DMS53 treated with DMSO at 0.1 percent for 48 hours (cell line): Measurements from ENCODE around the gene GAB2.
A peak's percentile ranks its signal among the peaks of the same experiment; 100 is the strongest.
"Not testable (repeated sequence)": the region's sequence is repeated elsewhere in the genome, so short reads cannot be mapped to it uniquely, and the experiment has no call there.

ENCODE experiments used
- DNase-seq: peaks from one replicate; lab custom pipeline; 2025; ENCODE audit not compliant: unreplicated experiment; lab: John Stamatoyannopoulos, UW

GAB2 gene

DNA sequence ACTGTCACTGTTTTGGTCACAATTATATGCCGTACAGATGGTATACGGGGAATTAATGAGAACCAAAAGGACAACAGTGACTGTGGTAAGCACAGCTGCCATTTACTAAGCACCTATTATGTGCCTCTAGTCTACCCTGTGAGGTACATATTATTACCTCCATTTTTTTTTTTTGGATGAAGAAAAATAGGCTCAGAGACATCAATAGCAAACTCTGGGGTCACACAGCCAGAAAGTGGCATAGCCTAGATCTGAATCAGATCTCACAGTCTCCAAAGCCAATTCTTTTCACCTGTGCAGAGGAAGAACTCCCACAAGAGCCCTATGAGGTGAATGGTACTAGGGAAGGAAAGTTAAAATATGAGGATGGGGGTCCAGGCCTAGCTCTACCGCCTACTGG is 160.0 kb downstream of the GAB2 start:
- DNase-seq, result no peak

DNA sequence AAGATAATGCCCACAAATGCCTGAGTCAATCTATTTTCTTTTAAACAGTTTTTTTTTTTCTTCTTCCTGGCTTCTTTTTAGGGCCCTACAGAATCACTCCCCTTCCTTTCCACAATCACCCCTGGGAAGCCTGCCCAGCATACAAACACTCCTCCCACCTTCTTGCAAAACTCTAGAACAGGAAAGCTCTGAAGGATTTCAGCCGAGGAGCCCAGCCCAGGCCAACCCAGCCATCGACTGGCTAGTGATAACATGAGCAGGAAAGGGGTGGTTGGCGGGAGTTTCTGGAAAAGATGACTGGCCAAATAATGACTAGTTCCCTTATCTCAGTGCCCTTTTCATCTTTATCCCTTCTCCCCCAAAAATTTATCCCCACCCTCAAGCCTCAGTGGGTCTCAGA is 160.7 kb downstream of the GAB2 start:
- no peak for DNase-seq

- no peak for DNase-seq
These were observed 161.7 kb downstream of the GAB2 start for GRCh38 chr11:78255919-78256318.

DNA sequence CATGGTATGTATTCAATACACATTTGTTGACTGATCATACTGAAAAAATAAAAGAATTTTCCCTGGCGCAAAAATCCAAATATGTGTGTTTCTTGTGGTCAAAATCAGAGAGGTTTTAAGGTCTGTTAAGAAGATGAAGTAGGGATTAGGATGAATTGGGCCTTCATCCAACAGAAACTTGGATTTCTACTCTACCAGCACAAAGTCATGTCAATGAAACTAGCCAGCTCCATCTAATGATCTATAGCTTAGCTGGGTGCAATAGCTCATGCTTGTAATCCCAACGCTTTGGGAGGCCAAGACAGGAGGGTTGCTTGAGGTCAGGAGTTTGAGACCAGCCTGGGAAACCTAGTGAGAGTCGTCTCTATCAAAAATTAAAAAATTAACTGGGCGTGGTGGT is 163.4 kb downstream of the GAB2 start:
- DNase-seq, result no peak

GRCh38 chr11:78253797-78254196 is 163.8 kb downstream of the GAB2 start:
- no peak for DNase-seq

DNA sequence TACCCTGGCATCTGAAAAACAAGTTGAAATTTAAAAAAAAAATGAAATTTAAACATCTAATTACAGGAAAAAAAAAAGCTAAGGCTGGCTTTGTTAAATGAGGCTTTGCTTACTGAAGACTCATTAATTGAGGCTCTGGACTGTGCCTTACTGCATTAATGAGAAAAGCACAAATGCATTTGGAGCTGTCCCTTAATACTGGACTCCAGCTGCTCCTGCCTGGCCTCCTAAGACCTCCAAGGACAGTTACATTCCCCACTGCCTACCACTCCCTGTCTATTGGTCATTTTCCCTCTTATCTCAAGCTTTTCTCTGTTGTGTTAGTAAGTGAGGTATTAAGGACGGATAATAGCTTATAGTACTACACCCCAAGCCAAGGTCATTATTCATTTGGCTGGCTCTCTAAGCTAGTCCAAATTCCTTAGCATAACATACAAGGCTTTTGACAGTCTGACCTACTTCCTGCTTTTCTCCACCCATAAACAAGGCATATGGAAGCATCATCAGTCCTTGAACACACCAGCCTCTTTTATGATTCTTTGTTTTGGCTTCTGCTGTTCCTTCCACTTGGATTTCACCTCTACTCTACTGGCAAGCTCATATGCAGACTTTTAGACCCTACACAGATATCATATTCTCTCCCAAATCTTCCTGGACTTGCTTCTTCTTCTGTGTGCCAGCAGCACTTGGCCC is 166.4 kb downstream of the GAB2 start:
- DNase-seq, result no peak

- DNase-seq, result no peak
These were observed 167.5 kb downstream of the GAB2 start for GRCh38 chr11:78250099-78250498.

DNA sequence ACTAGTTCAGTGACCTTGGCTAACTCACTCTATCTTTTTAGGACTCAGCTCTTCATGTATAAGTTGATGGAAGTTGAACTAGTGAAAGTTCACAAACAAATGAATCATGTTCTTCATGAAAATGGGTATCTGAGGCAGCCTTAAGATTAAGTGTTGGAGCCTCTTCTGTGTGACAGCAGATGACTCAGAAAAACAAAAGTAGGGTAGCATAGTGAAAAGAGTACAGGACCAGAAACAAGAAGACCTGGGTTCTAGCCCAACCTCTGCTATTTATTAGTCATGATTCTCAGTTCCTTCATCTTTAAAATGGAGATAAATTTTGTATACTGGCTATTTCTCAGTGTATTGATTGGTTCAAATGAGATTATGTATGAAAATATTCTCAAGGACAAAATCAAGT is 168.7 kb downstream of the GAB2 start:
- no peak for DNase-seq

DNA sequence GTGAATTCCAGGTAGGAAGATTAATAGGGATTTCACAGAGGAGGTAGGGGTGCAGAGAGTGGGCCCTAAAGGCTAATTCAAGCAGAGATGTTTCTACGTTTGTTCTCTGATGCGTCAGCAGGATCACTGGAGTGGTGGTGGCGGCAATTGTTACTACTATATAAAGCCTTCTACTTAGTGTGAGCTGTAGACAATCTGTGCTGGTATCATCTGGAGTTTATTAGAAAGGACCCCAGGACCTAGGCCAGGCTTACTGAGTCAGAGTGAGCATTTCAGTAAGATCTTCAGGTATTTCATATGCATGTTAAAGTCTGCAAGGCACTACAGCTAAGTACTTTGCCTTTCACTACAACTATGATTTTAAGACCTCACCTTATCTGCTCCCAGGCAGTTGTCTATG is 169.4 kb downstream of the GAB2 start:
- no peak for DNase-seq

DNA sequence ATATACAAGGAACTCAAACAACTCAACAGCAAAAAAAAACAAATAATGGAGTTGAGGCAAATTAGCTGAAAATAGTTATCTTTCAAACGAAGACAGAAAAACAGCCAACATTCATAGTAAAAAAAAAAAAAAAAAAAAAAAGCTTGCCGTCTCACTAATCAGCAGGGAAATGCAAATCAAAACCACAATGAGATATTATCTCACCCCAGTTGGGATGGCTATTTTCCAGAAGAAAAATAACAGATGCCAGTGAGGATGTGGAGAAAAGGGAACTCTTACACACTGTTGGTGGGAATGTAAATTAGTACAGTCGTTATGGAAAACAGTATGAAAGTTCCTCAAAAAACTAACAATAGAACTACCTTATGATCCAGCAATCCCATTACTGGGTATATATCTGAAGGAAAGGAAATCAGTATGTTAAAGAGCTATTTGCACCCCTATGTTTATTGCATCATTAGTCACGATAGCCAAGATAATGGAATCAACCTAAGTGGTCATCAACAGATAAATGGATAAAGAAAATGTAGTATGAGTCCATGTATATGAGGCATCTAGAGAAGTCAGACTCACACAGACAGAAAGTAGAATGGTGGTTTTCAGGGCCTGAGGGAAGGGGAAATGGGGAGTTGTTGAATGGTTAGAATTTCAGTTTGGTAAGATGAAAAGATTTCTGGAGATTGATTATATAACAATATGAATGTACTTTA is 172.9 kb downstream of the GAB2 start:
- no peak for DNase-seq

GRCh38 chr11:78244080-78244479 is 173.5 kb downstream of the GAB2 start:
- DNase-seq, result no peak

- no peak for DNase-seq
These were observed 176.1 kb downstream of the GAB2 start for GRCh38 chr11:78241475-78241874.

GRCh38 chr11:78239781-78240180 is 177.8 kb downstream of the GAB2 start:
- DNase-seq, result no peak

- no peak for DNase-seq
These were observed 180.2 kb downstream of the GAB2 start for GRCh38 chr11:78237293-78238046.

GRCh38 chr11:78234006-78234405 is 183.6 kb downstream of the GAB2 start:
- DNase-seq, result no peak

GRCh38 chr11:78233046-78233445 is 184.6 kb downstream of the GAB2 start:
- not testable (repeated sequence) for DNase-seq

DNA sequence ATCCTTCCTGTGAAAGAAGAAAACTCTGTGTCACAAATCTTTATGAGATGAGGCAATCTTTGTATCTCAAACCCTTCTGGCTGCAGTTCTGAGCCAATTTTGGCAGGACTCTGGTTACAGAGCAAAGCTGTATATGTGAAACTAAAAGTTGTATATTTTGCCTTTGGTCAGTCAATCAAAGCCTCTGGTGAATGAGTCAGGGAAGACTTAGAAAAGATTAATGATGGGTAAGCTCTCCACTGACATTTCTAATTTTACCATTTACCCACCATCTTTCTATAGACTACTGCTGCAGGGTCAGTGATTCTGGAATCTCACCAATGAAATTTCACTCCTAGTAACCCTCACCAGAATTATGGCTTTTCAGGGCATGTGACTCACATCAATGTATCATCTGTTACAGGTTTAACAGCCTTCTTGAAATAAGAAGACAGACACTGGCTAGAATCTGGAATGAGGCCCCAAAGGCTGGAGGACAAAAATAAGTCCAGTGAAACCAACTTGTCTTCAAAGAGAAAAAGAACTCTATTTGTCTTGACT is 185.6 kb downstream of the GAB2 start:
- DNase-seq, result no peak

GRCh38 chr11:78230161-78230877 is 187.3 kb downstream of the GAB2 start:
- peak; percentile 38 for DNase-seq

DNA sequence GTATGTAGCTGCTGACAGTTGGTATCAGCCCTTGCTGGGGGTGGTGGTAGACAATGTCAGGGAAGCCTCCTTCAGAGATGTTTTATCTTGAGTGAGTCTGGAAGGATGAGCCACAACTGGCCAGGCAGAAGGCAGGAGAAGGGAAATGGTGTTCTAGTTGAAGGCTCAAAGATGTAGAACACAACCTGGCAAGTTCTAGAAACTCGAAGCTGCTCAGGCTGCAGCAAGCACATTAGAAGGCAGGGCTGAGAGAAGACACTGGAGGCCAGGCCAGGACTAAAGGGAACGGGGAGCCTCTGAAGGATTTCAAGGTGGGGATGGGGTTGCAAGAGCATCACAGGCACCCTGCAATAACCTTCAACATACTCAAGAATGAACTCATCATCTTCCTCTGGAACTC is 188.5 kb downstream of the GAB2 start:
- DNase-seq, result no peak

DNA sequence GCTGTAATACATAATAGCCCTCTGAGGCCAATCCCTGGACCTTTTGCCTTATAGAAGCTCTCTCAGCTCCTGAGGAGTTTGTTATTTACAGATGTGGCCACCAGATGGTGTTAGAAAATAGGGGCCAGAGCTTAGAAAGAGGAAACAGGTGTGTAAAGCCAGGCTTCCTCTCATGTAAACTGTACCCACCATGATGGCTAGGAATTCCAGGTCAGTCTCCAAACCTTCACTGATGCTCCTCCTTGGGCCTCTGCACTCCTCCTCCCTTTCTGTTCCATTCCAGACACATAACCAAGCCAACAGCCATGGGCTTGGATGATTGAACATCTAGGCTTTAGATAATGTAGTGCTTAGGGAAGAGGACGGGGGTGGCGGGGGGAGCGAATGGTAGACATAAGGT is 189.2 kb downstream of the GAB2 start:
- peak; percentile 96 for DNase-seq

GRCh38 chr11:78227921-78228320 is 189.7 kb downstream of the GAB2 start:
- no peak for DNase-seq
